H9 (cell line): Measurements from ENCODE around the gene TTLL13. TPM values are rescaled to one million over a fixed set of nuclear protein-coding genes. Genes with fewer than 3 reads are reported as not detected.

Experiments
- DNase-seq: peaks from one replicate; pipeline ENCODE4 v3.0.0-alpha.2; 2017
- H2AFZ ChIP-seq: one replicate; pipeline ENCODE4 v1.6.1; 2013; ENCODE audit warnings: mild to moderate bottlenecking, low read length, control low read depth, moderate library complexity
- H2AK5ac ChIP-seq: 2 replicates; pipeline ENCODE4 v1.6.1; 2013; ENCODE audit warnings: low read length, control low read depth, mixed read lengths; ENCODE audit not compliant: insufficient read length
- H2BK120ac ChIP-seq: one replicate; pipeline ENCODE4 v1.6.1; 2013; ENCODE audit warnings: low read depth, mild to moderate bottlenecking, low read length, control low read depth, inconsistent platforms; ENCODE audit not compliant: poor library complexity, severe bottlenecking
- H2BK12ac ChIP-seq: 2 replicates; pipeline ENCODE4 v1.6.1; 2013; ENCODE audit warnings: low read length, control low read depth, mixed read lengths, low read depth; ENCODE audit not compliant: insufficient read length
- H2BK15ac ChIP-seq: 2 replicates; pipeline ENCODE4 v1.6.1; 2013; ENCODE audit warnings: low read depth, low read length, control low read depth
- H2BK20ac ChIP-seq: one replicate; pipeline ENCODE4 v1.6.1; 2013; ENCODE audit warnings: low read depth, mild to moderate bottlenecking, low read length, control low read depth, inconsistent platforms; ENCODE audit not compliant: poor library complexity, severe bottlenecking
- H2BK5ac ChIP-seq: 2 replicates; pipeline ENCODE4 v1.6.1; 2013; ENCODE audit warnings: low read length, control low read depth, mixed read lengths; ENCODE audit not compliant: insufficient read length
- H3K14ac ChIP-seq: 2 replicates; pipeline ENCODE4 v1.6.1; 2013; ENCODE audit warnings: low read length, control low read depth; ENCODE audit not compliant: insufficient read depth
- H3K18ac ChIP-seq: 2 replicates; pipeline ENCODE4 v1.6.1; 2013; ENCODE audit warnings: low read depth, mild to moderate bottlenecking, mixed read lengths, low read length, control low read depth; ENCODE audit not compliant: insufficient read length
- H3K23ac ChIP-seq: 2 replicates; pipeline ENCODE4 v1.6.1; 2013; ENCODE audit warnings: low read length, control low read depth, mixed read lengths, low read depth; ENCODE audit not compliant: insufficient read length
- H3K23me2 ChIP-seq: 2 replicates; pipeline ENCODE4 v1.6.1; 2013; ENCODE audit warnings: low read depth, mild to moderate bottlenecking, mixed read lengths, low read length, control low read depth; ENCODE audit not compliant: insufficient read length, poor library complexity, severe bottlenecking
- H3K27ac ChIP-seq: 2 replicates; pipeline ENCODE4 v1.5.1; 2013; ENCODE audit warnings: low read length, control low read depth, mixed read lengths, low read depth; ENCODE audit not compliant: insufficient read length
- H3K27me3 ChIP-seq: 2 replicates; pipeline ENCODE4 v1.6.1; 2013; ENCODE audit warnings: low read length, control low read depth, inconsistent platforms; ENCODE audit not compliant: insufficient read depth
- H3K4ac ChIP-seq: 2 replicates; pipeline ENCODE4 v1.6.1; 2013; ENCODE audit warnings: low read depth, mild to moderate bottlenecking, control low read depth, inconsistent platforms, low read length, moderate library complexity
- H3K4me1 ChIP-seq: 2 replicates; pipeline ENCODE4 v1.6.1; 2013; ENCODE audit warnings: low read length, control low read depth, inconsistent platforms; ENCODE audit not compliant: insufficient read depth
- H3K4me2 ChIP-seq: 2 replicates; pipeline ENCODE4 v1.6.1; 2013; ENCODE audit warnings: low read length, control low read depth, mixed read lengths; ENCODE audit not compliant: insufficient read length, insufficient read depth
- H3K56ac ChIP-seq: 2 replicates; pipeline ENCODE4 v1.6.1; 2013; ENCODE audit warnings: low read depth, mild to moderate bottlenecking, mixed read lengths, low read length, control low read depth; ENCODE audit not compliant: insufficient read length
- H3K79me1 ChIP-seq: 2 replicates; pipeline ENCODE4 v1.6.1; 2013; ENCODE audit warnings: low read depth, mild to moderate bottlenecking, moderate library complexity, low read length, control low read depth, inconsistent platforms; ENCODE audit not compliant: insufficient read depth, poor library complexity, severe bottlenecking
- H3K79me2 ChIP-seq: 2 replicates; pipeline ENCODE4 v1.6.1; 2013; ENCODE audit warnings: low read length, control low read depth, inconsistent platforms; ENCODE audit not compliant: insufficient read depth
- H3K9ac ChIP-seq: 2 replicates; pipeline ENCODE4 v1.6.1; 2013; ENCODE audit warnings: low read length, control low read depth, mixed read lengths; ENCODE audit not compliant: insufficient read length; ENCODE audit errors: extremely low read depth
- H3K9me3 ChIP-seq: one replicate; pipeline ENCODE4 v1.6.1; 2013; ENCODE audit warnings: low read depth, low read length, inconsistent platforms; ENCODE audit not compliant: control insufficient read depth
- H3T11ph ChIP-seq: one replicate; pipeline ENCODE4 v1.6.1; 2013; ENCODE audit warnings: mild to moderate bottlenecking, low read length, control low read depth, inconsistent platforms
- H4K20me1 ChIP-seq: one replicate; pipeline ENCODE4 v1.6.1; 2013; ENCODE audit not compliant: control insufficient read depth, insufficient read length, insufficient read depth
- H4K5ac ChIP-seq: 2 replicates; pipeline ENCODE4 v1.6.1; 2013; ENCODE audit warnings: low read depth, mild to moderate bottlenecking, mixed read lengths, low read length, control low read depth; ENCODE audit not compliant: insufficient read length
- H4K8ac ChIP-seq: replicated peaks from 2 replicates; pipeline ENCODE4 v1.6.1; 2013; ENCODE audit warnings: low read length, control low read depth, mixed read lengths, low read depth; ENCODE audit not compliant: insufficient read length
- H4K91ac ChIP-seq: 2 replicates; pipeline ENCODE4 v1.6.1; 2013; ENCODE audit warnings: low read depth, mild to moderate bottlenecking, moderate library complexity, mixed read lengths, low read length, control low read depth; ENCODE audit not compliant: insufficient read length
- H3K27ac Mint-ChIP-seq, 3 experiments: 2 replicates in 2 of 3; 3 replicates in 1 of 3; pipeline ENCODE4 v1.8.0; 2020 to 2021; ENCODE audit warnings: mixed read lengths in 3 of 3, mild to moderate bottlenecking in 1 of 3, moderate library complexity in 1 of 3
- H3K27me3 Mint-ChIP-seq: 2 replicates; pipeline ENCODE4 v1.8.0; 2021; ENCODE audit warnings: low read depth, mild to moderate bottlenecking, moderate library complexity, mixed read lengths
- H3K36me3 Mint-ChIP-seq, 3 experiments: 2 replicates in 2 of 3; 3 replicates in 1 of 3; pipeline ENCODE4 v1.8.0; 2020 to 2021; ENCODE audit warnings: low read depth in 3 of 3, mixed read lengths in 3 of 3; ENCODE audit not compliant: insufficient read depth in 1 of 3
- H3K4me1 Mint-ChIP-seq, 2 experiments: 2 replicates each; pipeline ENCODE4 v1.8.0; 2020; ENCODE audit warnings: mixed read lengths in 2 of 2
- H3K4me3 Mint-ChIP-seq, 2 experiments: 2 replicates in 1 of 2; 3 replicates in 1 of 2; pipeline ENCODE4 v1.8.0; 2020 to 2021; ENCODE audit warnings: mild to moderate bottlenecking in 2 of 2, mixed read lengths in 2 of 2, moderate library complexity in 1 of 2
- H3K9me3 Mint-ChIP-seq, 2 experiments: 2 replicates in 1 of 2; 3 replicates in 1 of 2; pipeline ENCODE4 v1.8.0; 2020; ENCODE audit warnings: mild to moderate bottlenecking in 2 of 2, mixed read lengths in 2 of 2, moderate library complexity in 1 of 2
- WGBS: extraction: QIAGEN DNeasy Blood & Tissue Kit; methylation state at CpG from one replicate; pipeline ENCODE4 v1.1.7; 2013; ENCODE audit warnings: missing lambda C conversion rate, low lambda C conversion rate, mixed read lengths; ENCODE audit not compliant: insufficient read length; ENCODE audit errors: extremely low coverage; 5-methylcytosine and 5-hydroxymethylcytosine counted together
- total RNA-seq: library from RNA; stranded (reverse); gene quantifications from 2 replicates; pipeline ENCODE4 v1.2.1, GENCODE V29; 2021
- TF ChIP-seq, protein P1 (sequence below): fragments of 200-600 bp; sonication (generic); conservative IDR thresholded peaks from 3 replicates; pipeline ENCODE4 v1.8.0; 2021; ENCODE audit warnings: antibody characterized with exemption, mild to moderate bottlenecking

Gene TTLL13
- total RNA-seq, 1 experiment from 2014 or later: not detected

GRCh38 chr15:90294601-90295269 is 45.4 kb downstream of the TTLL13 start:
- H3K18ac ChIP-seq: no peak overlapping the region
- no CpG with 5 or more reads among the region's 16 CpGs for WGBS
- H3K27me3 ChIP-seq: no peaks in the 10 kb centered on the region
- no peak overlapping the region for H3K4me2 ChIP-seq
- no peaks in the 10 kb centered on the region for H3K79me2 ChIP-seq
- H4K20me1 ChIP-seq: no peaks in the 10 kb centered on the region
- Mint-ChIP-seq H3K27me3 (no peaks in the 10 kb centered on the region), H3K9me3 (no peaks in the 10 kb centered on the region), H3K4me3 (peak overlapping the region in 1 of 2 experiments; percentile 42; a peak in 2 of 5 replicates), H3K4me1 (peaks cover 21 to 22% of the 10 kb centered on the region in 2 experiments), H3K36me3 (no peaks in the 10 kb centered on the region), H3K27ac (peak overlapping the region in 1 of 3 experiments; percentile 82; a peak in 3 of 7 replicates)
- H2BK15ac ChIP-seq: no peak overlapping the region
- H3K4me1 ChIP-seq: no peaks in the 10 kb centered on the region; the same call in 1 of the 2 replicates
- no peak overlapping the region for H4K8ac ChIP-seq
- H3K9ac ChIP-seq: no peak overlapping the region
- H3K23ac ChIP-seq: no peak overlapping the region
- H2BK120ac ChIP-seq: no peak overlapping the region
- no peak overlapping the region for H3K4ac ChIP-seq
- DNase-seq: peak; percentile 46
- H3T11ph ChIP-seq: no peak overlapping the region
- H3K14ac ChIP-seq: no peak overlapping the region; the same call in 1 of the 2 replicates
- no peaks in the 10 kb centered on the region for H3K79me1 ChIP-seq
- H2BK12ac ChIP-seq: no peak overlapping the region
- H3K23me2 ChIP-seq: no peaks in the 10 kb centered on the region
- no peak overlapping the region for H3K56ac ChIP-seq
- no peak overlapping the region for H2BK5ac ChIP-seq
- no peak overlapping the region for H4K5ac ChIP-seq
- no peaks in the 10 kb centered on the region for H3K9me3 ChIP-seq
- no peak overlapping the region for H2AFZ ChIP-seq
- no peak overlapping the region for H4K91ac ChIP-seq
- H2AK5ac ChIP-seq: no peak overlapping the region
- TF ChIP-seq, protein P1, sequence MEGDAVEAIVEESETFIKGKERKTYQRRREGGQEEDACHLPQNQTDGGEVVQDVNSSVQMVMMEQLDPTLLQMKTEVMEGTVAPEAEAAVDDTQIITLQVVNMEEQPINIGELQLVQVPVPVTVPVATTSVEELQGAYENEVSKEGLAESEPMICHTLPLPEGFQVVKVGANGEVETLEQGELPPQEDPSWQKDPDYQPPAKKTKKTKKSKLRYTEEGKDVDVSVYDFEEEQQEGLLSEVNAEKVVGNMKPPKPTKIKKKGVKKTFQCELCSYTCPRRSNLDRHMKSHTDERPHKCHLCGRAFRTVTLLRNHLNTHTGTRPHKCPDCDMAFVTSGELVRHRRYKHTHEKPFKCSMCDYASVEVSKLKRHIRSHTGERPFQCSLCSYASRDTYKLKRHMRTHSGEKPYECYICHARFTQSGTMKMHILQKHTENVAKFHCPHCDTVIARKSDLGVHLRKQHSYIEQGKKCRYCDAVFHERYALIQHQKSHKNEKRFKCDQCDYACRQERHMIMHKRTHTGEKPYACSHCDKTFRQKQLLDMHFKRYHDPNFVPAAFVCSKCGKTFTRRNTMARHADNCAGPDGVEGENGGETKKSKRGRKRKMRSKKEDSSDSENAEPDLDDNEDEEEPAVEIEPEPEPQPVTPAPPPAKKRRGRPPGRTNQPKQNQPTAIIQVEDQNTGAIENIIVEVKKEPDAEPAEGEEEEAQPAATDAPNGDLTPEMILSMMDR: peak; percentile 46; the same call in 2 of the 3 replicates
- no peak overlapping the region for H3K27ac ChIP-seq
- no peak overlapping the region for H2BK20ac ChIP-seq
